MM.1S (cell line): Measurements from ENCODE around the gene AAK1.

Experiments
- EZH2 ChIP-seq: fragments of 300-600 bp; sonication (generic); optimal IDR thresholded peaks from 2 replicates; pipeline ENCODE3; 2017; ENCODE audit warnings: low read depth, mild to moderate bottlenecking, antibody characterized with exemption, low read length, mixed read lengths
- TF ChIP-seq, protein P1 (sequence below): fragments of 300-600 bp; sonication (generic); IDR thresholded peaks from 2 replicates; pipeline ENCODE4 v1.5.1; 2016; ENCODE audit warnings: antibody characterized with exemption, low read length, mixed read lengths

DNA sequence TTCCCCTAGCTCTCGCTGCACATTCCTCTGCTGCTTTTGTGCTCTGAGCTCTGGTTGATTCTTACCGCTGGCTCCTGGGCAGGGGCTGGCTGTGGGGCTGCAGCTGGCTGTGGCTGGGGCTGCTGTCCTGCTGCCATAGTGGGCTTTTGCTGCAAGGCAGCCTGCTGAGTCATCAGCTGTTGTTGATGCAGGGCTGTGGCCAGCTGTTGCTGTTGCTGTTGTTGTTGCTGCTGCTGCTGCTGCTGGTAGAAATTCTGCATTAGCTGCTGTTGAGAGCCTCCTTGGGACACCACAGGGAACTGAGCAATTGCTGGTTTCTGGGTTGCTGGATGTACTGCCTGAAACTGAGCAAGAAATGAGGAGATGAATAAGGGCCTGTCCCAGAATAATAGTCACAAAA, 129.1 kb downstream of the AAK1 start:
- no peak for TF ChIP-seq EZH2
- TF ChIP-seq, protein P1, sequence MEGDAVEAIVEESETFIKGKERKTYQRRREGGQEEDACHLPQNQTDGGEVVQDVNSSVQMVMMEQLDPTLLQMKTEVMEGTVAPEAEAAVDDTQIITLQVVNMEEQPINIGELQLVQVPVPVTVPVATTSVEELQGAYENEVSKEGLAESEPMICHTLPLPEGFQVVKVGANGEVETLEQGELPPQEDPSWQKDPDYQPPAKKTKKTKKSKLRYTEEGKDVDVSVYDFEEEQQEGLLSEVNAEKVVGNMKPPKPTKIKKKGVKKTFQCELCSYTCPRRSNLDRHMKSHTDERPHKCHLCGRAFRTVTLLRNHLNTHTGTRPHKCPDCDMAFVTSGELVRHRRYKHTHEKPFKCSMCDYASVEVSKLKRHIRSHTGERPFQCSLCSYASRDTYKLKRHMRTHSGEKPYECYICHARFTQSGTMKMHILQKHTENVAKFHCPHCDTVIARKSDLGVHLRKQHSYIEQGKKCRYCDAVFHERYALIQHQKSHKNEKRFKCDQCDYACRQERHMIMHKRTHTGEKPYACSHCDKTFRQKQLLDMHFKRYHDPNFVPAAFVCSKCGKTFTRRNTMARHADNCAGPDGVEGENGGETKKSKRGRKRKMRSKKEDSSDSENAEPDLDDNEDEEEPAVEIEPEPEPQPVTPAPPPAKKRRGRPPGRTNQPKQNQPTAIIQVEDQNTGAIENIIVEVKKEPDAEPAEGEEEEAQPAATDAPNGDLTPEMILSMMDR, result no peak
